SK-N-SH (cell line): ENCODE data around the gene BORCS5.

Source experiments
- CTCF ChIP-seq: fragments of 200-600 bp; sonication (generic); IDR thresholded peaks from 2 replicates; pipeline ENCODE4 v1.6.1; 2017; ENCODE audit warnings: antibody characterized with exemption, mild to moderate bottlenecking, moderate library complexity
- EZH2phosphoT487 ChIP-seq: fragments of 200-600 bp; sonication (generic); IDR thresholded peaks from 2 replicates; pipeline ENCODE4 v1.6.1; 2017; ENCODE audit warnings: low read depth, mixed run types, mild to moderate bottlenecking, antibody characterized with exemption, moderate library complexity, borderline replicate concordance
- FOXM1 ChIP-seq: IDR thresholded peaks from 2 replicates; pipeline ENCODE4 v1.4.0; 2012; ENCODE audit warnings: low read depth, mild to moderate bottlenecking
- IRF3 ChIP-seq: fragments of 150-350 bp; IDR thresholded peaks from 2 replicates; pipeline ENCODE4 v1.6.1; 2016; ENCODE audit warnings: mild to moderate bottlenecking, low read depth, low read length
- JUND ChIP-seq: IDR thresholded peaks from 2 replicates; pipeline ENCODE4 v1.4.0; 2012
- MAX ChIP-seq: IDR thresholded peaks from 2 replicates; pipeline ENCODE4 v1.4.0; 2012; ENCODE audit warnings: low read depth
- POLR2AphosphoS5 ChIP-seq: IDR thresholded peaks from 2 replicates; pipeline ENCODE4 v1.6.1; 2012; ENCODE audit warnings: low read depth, low read length
- RCOR1 ChIP-seq: fragments of 150-350 bp; IDR thresholded peaks from 2 replicates; pipeline ENCODE4 v1.6.1; 2017; ENCODE audit warnings: antibody characterized with exemption, low read length
- REST ChIP-seq: IDR thresholded peaks from 2 replicates; pipeline ENCODE4 v1.6.1; 2012; ENCODE audit warnings: mild to moderate bottlenecking, low read depth, low read length, moderate library complexity
- RXRA ChIP-seq: IDR thresholded peaks from 2 replicates; pipeline ENCODE4 v1.4.0; 2012; ENCODE audit warnings: low read depth, mild to moderate bottlenecking, borderline replicate concordance
- SMC3 ChIP-seq: IDR thresholded peaks from 2 replicates; pipeline ENCODE4 v1.6.1; 2012; ENCODE audit warnings: low read depth, low read length, improper control_type of control experiment
- TEAD4 ChIP-seq: IDR thresholded peaks from 2 replicates; pipeline ENCODE4 v1.4.0; 2012; ENCODE audit warnings: mild to moderate bottlenecking, borderline replicate concordance; ENCODE audit not compliant: insufficient read depth
- USF2 ChIP-seq: fragments of 150-350 bp; IDR thresholded peaks from 2 replicates; pipeline ENCODE4 v1.6.1; 2017; ENCODE audit warnings: antibody characterized with exemption, low read length, low read depth, borderline replicate concordance

GRCh38 chr12:12393171-12393570 is 36.3 kb downstream of the BORCS5 start:
- TF ChIP-seq REST, result no peak
- no peak for TF ChIP-seq CTCF
- no peak for TF ChIP-seq IRF3
- TF ChIP-seq MAX, result no peak
- TF ChIP-seq TEAD4, result no peak
- TF ChIP-seq RXRA, result no peak
- no peak for TF ChIP-seq FOXM1
- TF ChIP-seq EZH2phosphoT487, result no peak
- no peak for TF ChIP-seq USF2
- TF ChIP-seq POLR2AphosphoS5, result no peak
- TF ChIP-seq JUND, result no peak
- TF ChIP-seq RCOR1, result no peak
- TF ChIP-seq SMC3, result no peak
